B cell (primary cell): ENCODE measurements around the gene MEIOB. TPM values are rescaled to one million over a fixed set of nuclear protein-coding genes. Genes with fewer than 3 reads are reported as not detected.

ENCODE experiments used
- ATAC-seq: fragments of 200-7000 bp; cut with Tn5 transposase; one replicate; pipeline ENCODE4 v1.10.0; 2021; ENCODE audit warnings: low read depth, mild to moderate bottlenecking, moderate number of reproducible peaks, moderate library complexity
- CTCF ChIA-PET: fragments of 350-600 bp; sonication (Branson Sonifier 250); formaldehyde crosslinking; loops from one replicate; lab custom pipeline; 2021; ENCODE audit warnings: antibody characterized with exemption, inconsistent platforms; lab: Charles Lee
- POLR2A ChIA-PET: fragments of 350-600 bp; sonication (Branson Sonifier 250); formaldehyde crosslinking; loops from one replicate; lab custom pipeline; 2021; ENCODE audit warnings: antibody characterized with exemption; lab: Charles Lee
- DNase-seq: peaks from one replicate; pipeline ENCODE4 v3.0.0; 2013
- H2AFZ ChIP-seq: 2 replicates; pipeline ENCODE4 v1.6.1; 2012; ENCODE audit warnings: mild to moderate bottlenecking, low read depth, low read length; ENCODE audit not compliant: insufficient read depth, poor library complexity, severe bottlenecking
- H3K27ac ChIP-seq, 2 donors: 1 replicate in 1 of 2; 2 replicates in 1 of 2; pipeline ENCODE4 v1.5.1; 2012 to 2013; ENCODE audit warnings: low read length in 2 of 2, mild to moderate bottlenecking in 2 of 2, moderate library complexity in 1 of 2
- H3K27me3 ChIP-seq, 4 experiments: fragments of 200-600 bp in 1 of 4; sonication (generic) in 1 of 4; replicated peaks in 1 of 4; 1 replicate in 2 of 4; 2 replicates in 2 of 4; pipeline versions ENCODE4 v1.6.1 to v1.7.0; 2013 to 2016; ENCODE audit warnings: low read length in 3 of 4, mild to moderate bottlenecking in 2 of 4, mixed read lengths in 1 of 4, moderate library complexity in 1 of 4; ENCODE audit not compliant: insufficient read depth in 4 of 4, control insufficient read depth in 3 of 4; ENCODE audit errors: control extremely low read depth in 1 of 4
- H3K36me3 ChIP-seq, 2 experiments: replicated peaks in 1 of 2; 1 replicate in 1 of 2; 2 replicates in 1 of 2; pipeline versions ENCODE4 v1.6.1 to v1.7.1; 2013; ENCODE audit warnings: low read length in 1 of 2; ENCODE audit not compliant: insufficient read depth in 2 of 2, control insufficient read depth in 1 of 2; ENCODE audit errors: control extremely low read depth in 1 of 2, extremely low read depth in 1 of 2
- H3K4me1 ChIP-seq, 2 donors: fragments of 200-600 bp in 1 of 2; sonication (generic) in 1 of 2; 1 replicate in 1 of 2; 2 replicates in 1 of 2; pipeline versions ENCODE4 v1.5.1 to v1.6.1; 2013 to 2017; ENCODE audit warnings: low read length in 2 of 2; ENCODE audit not compliant: control insufficient read depth in 2 of 2, insufficient read depth in 2 of 2
- H3K4me2 ChIP-seq: replicated peaks from 2 replicates; pipeline ENCODE3; 2012; ENCODE audit warnings: mild to moderate bottlenecking, low read depth, low read length; ENCODE audit not compliant: poor library complexity, severe bottlenecking
- H3K4me3 ChIP-seq, 5 experiments: fragments of 200-600 bp in 1 of 5; sonication (generic) in 1 of 5; 1 replicate in 3 of 5; 2 replicates in 2 of 5; pipeline versions ENCODE4 v1.5.1 to v1.7.0; 2011 to 2016; ENCODE audit warnings: low read length in 4 of 5, mild to moderate bottlenecking in 4 of 5, low read depth in 2 of 5, control low read depth in 1 of 5, moderate library complexity in 1 of 5; ENCODE audit not compliant: insufficient read depth in 1 of 5; ENCODE audit errors: control extremely low read depth in 1 of 5, extremely low read depth in 1 of 5
- H3K79me2 ChIP-seq: fragments of 200-600 bp; sonication (generic); one replicate; pipeline ENCODE4 v1.6.0; 2016; ENCODE audit warnings: low read length; ENCODE audit not compliant: control insufficient read depth, insufficient read depth
- H3K9ac ChIP-seq: fragments of 200-600 bp; sonication (generic); 2 replicates; pipeline ENCODE4 v1.6.1; 2017; ENCODE audit warnings: mild to moderate bottlenecking, low read length, moderate library complexity
- H3K9me3 ChIP-seq, 3 donors: one replicate each; pipeline versions ENCODE4 v1.6.1 to v1.7.1; 2013; ENCODE audit warnings: low read length in 2 of 3; ENCODE audit not compliant: control insufficient read depth in 2 of 3, insufficient read depth in 1 of 3; ENCODE audit errors: control extremely low read depth in 1 of 3
- H4K20me1 ChIP-seq: 2 replicates; pipeline ENCODE4 v1.6.0; 2012; ENCODE audit warnings: mild to moderate bottlenecking, low read length; ENCODE audit not compliant: insufficient read depth, control insufficient read depth, poor library complexity, severe bottlenecking
- H3K27ac Mint-ChIP-seq: one replicate; pipeline ENCODE4 v1.8.0; 2021; ENCODE audit warnings: mixed read lengths
- H3K27me3 Mint-ChIP-seq: one replicate; pipeline ENCODE4 v1.8.0; 2021; ENCODE audit warnings: mixed read lengths
- H3K4me1 Mint-ChIP-seq: one replicate; pipeline ENCODE4 v1.8.0; 2021; ENCODE audit warnings: mixed read lengths
- H3K4me3 Mint-ChIP-seq: one replicate; pipeline ENCODE4 v1.8.0; 2021; ENCODE audit warnings: mixed read lengths
- H3K9me3 Mint-ChIP-seq: one replicate; pipeline ENCODE4 v1.8.0; 2022; ENCODE audit warnings: mixed read lengths; ENCODE audit not compliant: insufficient read depth
- CTCF ChIP-seq: fragments of 200-600 bp; IDR thresholded peaks from one replicate; pipeline ENCODE4 v1.8.0; 2022; ENCODE audit warnings: antibody characterized with exemption, mild to moderate bottlenecking
- EZH2 ChIP-seq: IDR thresholded peaks from 2 replicates; pipeline ENCODE4 v1.6.1; 2012; ENCODE audit warnings: borderline replicate concordance, low read depth, mild to moderate bottlenecking, moderate library complexity, low read length; ENCODE audit not compliant: insufficient read depth, poor library complexity, severe bottlenecking
- WGBS: methylation state at CpG from one replicate; pipeline ENCODE4 v1.1.5; 2013; ENCODE audit warnings: missing lambda C conversion rate; ENCODE audit not compliant: insufficient coverage; 5-methylcytosine and 5-hydroxymethylcytosine counted together
- intact Hi-C: fragments of 100-400 bp; cut with micrococcal nuclease; formaldehyde crosslinking; loops from one replicate; pipeline ENCODE4 v1.10.0; 2022
- polyA plus RNA-seq: library from polyadenylated mRNA; depleted of rRNA; stranded (reverse); fragments of >200 nt; gene quantifications from 2 replicates; pipeline ENCODE4 v1.2.3, GENCODE V29; 2012
- total RNA-seq, 2 donors: library from RNA; stranded (reverse); fragments of 120-200 nt in 1 of 2; gene quantifications; 1 replicate in 1 of 2; 2 replicates in 1 of 2; pipeline versions ENCODE4 v1.2.3 to v1.2.4, GENCODE V29; 2013 to 2022

The MEIOB gene
- total and polyA plus RNA-seq, 2 donors (not counting 1 experiment from before 2014, with no cell fraction given) = not detected

- Histone ChIP-seq H4K20me1 (no peaks in the 10 kb centered on the region), H3K9ac (no peak overlapping the region), H3K4me2 (no peak overlapping the region), H3K36me3 (no peaks in the 10 kb centered on the region), H3K27ac (no peak overlapping the region), H2AFZ (no peak overlapping the region), H3K79me2 (no peaks in the 10 kb centered on the region), H3K4me1 (peaks cover 4 to 5% of the 10 kb centered on the region in 2 donors), H3K27me3 (peaks cover 0 to 72% (median 20%) of the 10 kb centered on the region in 4 experiments), H3K4me3 (no peak overlapping the region), H3K9me3 (peaks cover 0 to 6% (median 0%) of the 10 kb centered on the region in 3 donors)
- ChIA-PET CTCF (no interaction called here), POLR2A (no interaction called here)
- Mint-ChIP-seq H3K27ac (no peak overlapping the region), H3K9me3 (no peaks in the 10 kb centered on the region), H3K27me3 (peaks cover 46% of the 10 kb centered on the region), H3K4me3 (no peak overlapping the region), H3K4me1 (peaks cover 4% of the 10 kb centered on the region)
- ATAC-seq (no peak), DNase-seq (no peak)
- intact Hi-C loops = no loop called here
- TF ChIP-seq EZH2 (no peak), CTCF (no peak)
- WGBS = 40% methylated on average over 30 of the region's 30 CpGs
These were observed 47.5 kb upstream of the MEIOB start for GRCh38 chr16:1919327-1919998.
